OCI-LY3 (cell line): ENCODE data around the gene VAV2.

Source experiments
- EZH2phosphoT487 ChIP-seq: fragments of 200-600 bp; shearing (Covaris generic); IDR thresholded peaks from 2 replicates; pipeline ENCODE4 v1.6.1; 2018; ENCODE audit warnings: antibody characterized with exemption, mixed run types, low read depth
- TF ChIP-seq, protein P1 (sequence below): fragments of 200-600, 300-600 bp; sonication (generic); IDR thresholded peaks from 2 replicates; pipeline ENCODE4 v1.5.1; 2014; ENCODE audit warnings: antibody characterized with exemption, low read length, low read depth

DNA sequence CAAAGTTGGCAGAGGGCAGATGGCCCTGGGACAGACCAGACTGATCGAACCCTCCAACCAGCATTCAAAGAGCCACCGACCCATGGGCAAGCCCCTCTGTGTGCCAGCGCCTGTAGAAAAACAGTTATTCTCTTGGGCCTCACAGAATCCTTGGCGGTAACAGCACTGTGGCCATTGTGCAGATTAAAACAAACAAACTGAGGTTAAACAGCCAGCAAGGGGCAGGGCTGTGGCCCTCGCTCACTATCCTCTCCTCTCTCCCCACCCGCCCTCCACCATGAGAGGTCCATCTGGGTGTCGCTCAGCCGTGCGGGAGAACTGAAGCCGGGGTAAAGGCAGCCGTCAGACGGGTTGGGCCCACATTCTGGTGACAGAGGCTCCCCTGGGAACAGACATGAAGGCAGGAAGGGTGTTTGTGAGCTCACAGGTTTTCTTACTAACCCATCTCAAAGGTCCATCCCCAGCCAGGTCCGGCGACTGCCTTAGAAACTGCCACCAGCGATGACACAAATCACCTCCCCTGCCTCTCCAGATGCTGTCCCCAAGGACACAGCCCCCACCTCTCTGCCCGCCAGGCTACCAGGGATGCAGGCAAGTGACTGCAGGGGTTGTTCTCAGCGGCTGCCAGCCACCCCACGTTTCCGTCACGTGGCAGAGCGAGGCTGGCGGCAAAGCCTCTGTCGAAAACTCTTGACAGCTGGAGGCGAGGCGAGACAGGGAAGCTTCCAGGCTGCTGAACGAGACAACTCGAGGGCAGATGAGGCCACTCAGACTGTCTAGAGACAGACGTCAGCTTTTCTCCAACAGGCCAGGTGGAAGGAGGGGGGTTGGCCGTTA, 178.2 kb downstream of the VAV2 start:
- TF ChIP-seq, protein P1, sequence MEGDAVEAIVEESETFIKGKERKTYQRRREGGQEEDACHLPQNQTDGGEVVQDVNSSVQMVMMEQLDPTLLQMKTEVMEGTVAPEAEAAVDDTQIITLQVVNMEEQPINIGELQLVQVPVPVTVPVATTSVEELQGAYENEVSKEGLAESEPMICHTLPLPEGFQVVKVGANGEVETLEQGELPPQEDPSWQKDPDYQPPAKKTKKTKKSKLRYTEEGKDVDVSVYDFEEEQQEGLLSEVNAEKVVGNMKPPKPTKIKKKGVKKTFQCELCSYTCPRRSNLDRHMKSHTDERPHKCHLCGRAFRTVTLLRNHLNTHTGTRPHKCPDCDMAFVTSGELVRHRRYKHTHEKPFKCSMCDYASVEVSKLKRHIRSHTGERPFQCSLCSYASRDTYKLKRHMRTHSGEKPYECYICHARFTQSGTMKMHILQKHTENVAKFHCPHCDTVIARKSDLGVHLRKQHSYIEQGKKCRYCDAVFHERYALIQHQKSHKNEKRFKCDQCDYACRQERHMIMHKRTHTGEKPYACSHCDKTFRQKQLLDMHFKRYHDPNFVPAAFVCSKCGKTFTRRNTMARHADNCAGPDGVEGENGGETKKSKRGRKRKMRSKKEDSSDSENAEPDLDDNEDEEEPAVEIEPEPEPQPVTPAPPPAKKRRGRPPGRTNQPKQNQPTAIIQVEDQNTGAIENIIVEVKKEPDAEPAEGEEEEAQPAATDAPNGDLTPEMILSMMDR, result no peak
- no peak for TF ChIP-seq EZH2phosphoT487
